DOHH2 (cell line): Measurements from ENCODE around the gene RFLNA.

Source experiments
- EZH2phosphoT487 ChIP-seq: fragments of 200-600 bp; sonication (generic); IDR thresholded peaks from 2 replicates; pipeline ENCODE4 v1.6.1; 2017; ENCODE audit warnings: borderline replicate concordance, mild to moderate bottlenecking, antibody characterized with exemption, low read length, moderate library complexity, mixed read lengths
- TF ChIP-seq, protein P1 (sequence below): fragments of 200-600 bp; sonication (generic); IDR thresholded peaks from one replicate; pipeline ENCODE4 v1.5.1; 2014; ENCODE audit warnings: antibody characterized with exemption, mild to moderate bottlenecking, low read depth, low read length; ENCODE audit not compliant: poor library complexity, severe bottlenecking

DNA sequence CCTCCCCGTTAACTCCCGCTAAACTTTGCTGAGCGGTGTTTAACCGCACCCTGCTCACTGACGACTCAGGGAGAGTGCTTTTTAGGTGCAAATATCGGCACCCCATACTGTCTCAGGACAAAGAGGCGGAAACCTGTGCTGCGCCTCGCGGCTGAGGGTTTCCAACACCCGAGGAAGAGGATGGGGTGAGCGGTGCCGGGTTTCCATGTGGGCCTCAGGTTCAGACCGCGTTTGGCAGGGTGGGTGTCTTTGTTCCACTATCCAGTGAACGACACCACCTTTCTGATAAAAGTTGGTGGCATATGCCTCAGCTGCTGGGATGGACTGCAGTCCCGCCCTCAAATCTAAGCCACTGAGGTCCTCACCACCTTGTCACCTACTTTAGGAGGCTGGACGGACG, 3.0 kb downstream of the RFLNA start:
- TF ChIP-seq, protein P1, sequence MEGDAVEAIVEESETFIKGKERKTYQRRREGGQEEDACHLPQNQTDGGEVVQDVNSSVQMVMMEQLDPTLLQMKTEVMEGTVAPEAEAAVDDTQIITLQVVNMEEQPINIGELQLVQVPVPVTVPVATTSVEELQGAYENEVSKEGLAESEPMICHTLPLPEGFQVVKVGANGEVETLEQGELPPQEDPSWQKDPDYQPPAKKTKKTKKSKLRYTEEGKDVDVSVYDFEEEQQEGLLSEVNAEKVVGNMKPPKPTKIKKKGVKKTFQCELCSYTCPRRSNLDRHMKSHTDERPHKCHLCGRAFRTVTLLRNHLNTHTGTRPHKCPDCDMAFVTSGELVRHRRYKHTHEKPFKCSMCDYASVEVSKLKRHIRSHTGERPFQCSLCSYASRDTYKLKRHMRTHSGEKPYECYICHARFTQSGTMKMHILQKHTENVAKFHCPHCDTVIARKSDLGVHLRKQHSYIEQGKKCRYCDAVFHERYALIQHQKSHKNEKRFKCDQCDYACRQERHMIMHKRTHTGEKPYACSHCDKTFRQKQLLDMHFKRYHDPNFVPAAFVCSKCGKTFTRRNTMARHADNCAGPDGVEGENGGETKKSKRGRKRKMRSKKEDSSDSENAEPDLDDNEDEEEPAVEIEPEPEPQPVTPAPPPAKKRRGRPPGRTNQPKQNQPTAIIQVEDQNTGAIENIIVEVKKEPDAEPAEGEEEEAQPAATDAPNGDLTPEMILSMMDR: no peak
- no peak for TF ChIP-seq EZH2phosphoT487
